ENCODE measurements around the gene TMUB2. TPM values are rescaled to one million over a fixed set of nuclear protein-coding genes. Genes with fewer than 3 reads are reported as not detected.

The TMUB2 gene
- total RNA-seq, 1 donor from 2014 or later: 24.0 TPM

GRCh38 chr17:44217738-44218343 lies 31.1 kb downstream of the TMUB2 start:
- peaks cover 35 to 41% (median 40%) of the 10 kb centered on the region in 3 donors for H3K36me3 ChIP-seq (ENCODE audit: control insufficient read depth in 3 of 3, insufficient read depth in 3 of 3, low read length in 3 of 3)
- H3K9ac ChIP-seq (ENCODE audit: low read depth in 1 of 3, low read length in 3 of 3): peak overlapping the region; percentile 45 to 81 (median 70)
- H3K27ac ChIP-seq (ENCODE audit: low read depth, low read length): peak overlapping the region; percentile 83
- H3K9me3 ChIP-seq (ENCODE audit: control insufficient read depth in 3 of 3, low read length in 3 of 3): peaks cover 0 to 4% (median 0%) of the 10 kb centered on the region in 3 donors
- H3K27me3 ChIP-seq (ENCODE audit: control insufficient read depth in 3 of 3, insufficient read depth in 3 of 3, low read length in 3 of 3): no peaks in the 10 kb centered on the region
- H3K4me1 ChIP-seq (ENCODE audit: control insufficient read depth in 3 of 3, insufficient read depth in 3 of 3, low read length in 3 of 3): peaks cover 49 to 65% (median 51%) of the 10 kb centered on the region in 3 donors
- peak overlapping the region; percentile 65 to 76 (median 76) for H3K4me3 ChIP-seq (ENCODE audit: low read length in 3 of 3)

GRCh38 chr17:44218344-44219107 lies 31.8 kb downstream of the TMUB2 start:
- Histone ChIP-seq H3K36me3 (ENCODE audit: control insufficient read depth in 3 of 3, insufficient read depth in 3 of 3, low read length in 3 of 3) (peaks cover 35 to 39% (median 37%) of the 10 kb centered on the region in 3 donors), H3K27ac (ENCODE audit: low read depth, low read length) (peak overlapping the region; percentile 83), H3K27me3 (ENCODE audit: control insufficient read depth in 3 of 3, insufficient read depth in 3 of 3, low read length in 3 of 3) (no peaks in the 10 kb centered on the region), H3K4me3 (ENCODE audit: low read length in 3 of 3) (peak overlapping the region; percentile 76 to 79 (median 76)), H3K9ac (ENCODE audit: low read depth in 1 of 3, low read length in 3 of 3) (peak overlapping the region; percentile 45 to 93 (median 70)), H3K9me3 (ENCODE audit: control insufficient read depth in 3 of 3, low read length in 3 of 3) (peaks cover 0 to 4% (median 0%) of the 10 kb centered on the region in 3 donors), H3K4me1 (ENCODE audit: control insufficient read depth in 3 of 3, insufficient read depth in 3 of 3, low read length in 3 of 3) (peaks cover 49 to 65% (median 51%) of the 10 kb centered on the region in 3 donors)

GRCh38 chr17:44219108-44219615 lies 32.4 kb downstream of the TMUB2 start:
- peaks cover 49 to 63% (median 51%) of the 10 kb centered on the region in 3 donors for H3K4me1 ChIP-seq (ENCODE audit: control insufficient read depth in 3 of 3, insufficient read depth in 3 of 3, low read length in 3 of 3)
- H3K27me3 ChIP-seq (ENCODE audit: control insufficient read depth in 3 of 3, insufficient read depth in 3 of 3, low read length in 3 of 3): no peaks in the 10 kb centered on the region
- peak overlapping the region; percentile 68 to 93 (median 78) for H3K9ac ChIP-seq (ENCODE audit: low read depth in 1 of 3, low read length in 3 of 3)
- peak overlapping the region; percentile 48 to 79 (median 76) for H3K4me3 ChIP-seq (ENCODE audit: low read length in 3 of 3)
- H3K9me3 ChIP-seq (ENCODE audit: control insufficient read depth in 3 of 3, low read length in 3 of 3): peaks cover 0 to 3% (median 0%) of the 10 kb centered on the region in 3 donors
- H3K27ac ChIP-seq (ENCODE audit: low read depth, low read length): peak overlapping the region; percentile 83
- peaks cover 30 to 33% (median 30%) of the 10 kb centered on the region in 3 donors for H3K36me3 ChIP-seq (ENCODE audit: control insufficient read depth in 3 of 3, insufficient read depth in 3 of 3, low read length in 3 of 3)

- H3K9ac ChIP-seq (ENCODE audit: low read depth in 1 of 3, low read length in 3 of 3): peak within 1 kb of the TSS; percentile 87 to 96 (median 90)
- H3K4me1 ChIP-seq (ENCODE audit: control insufficient read depth in 3 of 3, insufficient read depth in 3 of 3, low read length in 3 of 3): peaks cover 46 to 57% (median 47%) of the 10 kb centered on the region in 3 donors
- peaks cover 24 to 27% (median 25%) of the 10 kb centered on the region in 3 donors for H3K36me3 ChIP-seq (ENCODE audit: control insufficient read depth in 3 of 3, insufficient read depth in 3 of 3, low read length in 3 of 3)
- H3K9me3 ChIP-seq (ENCODE audit: control insufficient read depth in 3 of 3, low read length in 3 of 3): no peaks in the 10 kb centered on the region
- peak within 1 kb of the TSS; percentile 87 for H3K27ac ChIP-seq (ENCODE audit: low read depth, low read length)
- H3K4me3 ChIP-seq (ENCODE audit: low read length in 3 of 3): peak within 1 kb of the TSS; percentile 78 to 91 (median 89)
- no peaks in the 10 kb centered on the region for H3K27me3 ChIP-seq (ENCODE audit: control insufficient read depth in 3 of 3, insufficient read depth in 3 of 3, low read length in 3 of 3)
These were observed 32.9 kb downstream of the TMUB2 start, which contains the start of gene UBTF for GRCh38 chr17:44219616-44220212. Gene UBTF (minus strand): TSS chr17:44219675. CDS start chr17:44218229, 1,446 bp downstream.

GRCh38 chr17:44220213-44221083 lies 33.7 kb downstream of the TMUB2 start:
- peaks cover 42 to 50% (median 44%) of the 10 kb centered on the region in 3 donors for H3K4me1 ChIP-seq (ENCODE audit: control insufficient read depth in 3 of 3, insufficient read depth in 3 of 3, low read length in 3 of 3)
- peak overlapping the region; percentile 87 for H3K27ac ChIP-seq (ENCODE audit: low read depth, low read length)
- no peaks in the 10 kb centered on the region for H3K27me3 ChIP-seq (ENCODE audit: control insufficient read depth in 3 of 3, insufficient read depth in 3 of 3, low read length in 3 of 3)
- peak overlapping the region; percentile 81 to 91 (median 89) for H3K4me3 ChIP-seq (ENCODE audit: low read length in 3 of 3)
- H3K9me3 ChIP-seq (ENCODE audit: control insufficient read depth in 3 of 3, low read length in 3 of 3): no peaks in the 10 kb centered on the region
- peaks cover 17 to 20% (median 18%) of the 10 kb centered on the region in 3 donors for H3K36me3 ChIP-seq (ENCODE audit: control insufficient read depth in 3 of 3, insufficient read depth in 3 of 3, low read length in 3 of 3)
- peak overlapping the region; percentile 87 to 96 (median 90) for H3K9ac ChIP-seq (ENCODE audit: low read depth in 1 of 3, low read length in 3 of 3)

- Histone ChIP-seq H3K4me1 (ENCODE audit: control insufficient read depth in 3 of 3, insufficient read depth in 3 of 3, low read length in 3 of 3) (peaks cover 40 to 42% (median 41%) of the 10 kb centered on the region in 3 donors), H3K27me3 (ENCODE audit: control insufficient read depth in 3 of 3, insufficient read depth in 3 of 3, low read length in 3 of 3) (no peaks in the 10 kb centered on the region), H3K27ac (ENCODE audit: low read depth, low read length) (peak overlapping the region; percentile 87), H3K9me3 (ENCODE audit: control insufficient read depth in 3 of 3, low read length in 3 of 3) (no peaks in the 10 kb centered on the region), H3K36me3 (ENCODE audit: control insufficient read depth in 3 of 3, insufficient read depth in 3 of 3, low read length in 3 of 3) (peaks cover 9 to 12% (median 9%) of the 10 kb centered on the region in 3 donors), H3K4me3 (ENCODE audit: low read length in 3 of 3) (peak overlapping the region; percentile 81 to 91 (median 89)), H3K9ac (ENCODE audit: low read depth in 1 of 3, low read length in 3 of 3) (peak overlapping the region; percentile 85 to 96 (median 87))
These were observed 34.5 kb downstream of the TMUB2 start for GRCh38 chr17:44221084-44221861.

GRCh38 chr17:44221862-44222111 lies 35.0 kb downstream of the TMUB2 start:
- peaks cover 35 to 37% (median 36%) of the 10 kb centered on the region in 3 donors for H3K4me1 ChIP-seq (ENCODE audit: control insufficient read depth in 3 of 3, insufficient read depth in 3 of 3, low read length in 3 of 3)

GRCh38 chr17:44222112-44222869 lies 35.5 kb downstream of the TMUB2 start:
- Histone ChIP-seq H3K9me3 (ENCODE audit: control insufficient read depth in 3 of 3, low read length in 3 of 3) (no peaks in the 10 kb centered on the region), H3K4me3 (ENCODE audit: low read length in 3 of 3) (peak overlapping the region; percentile 81 to 91 (median 89)), H3K4me1 (ENCODE audit: control insufficient read depth in 3 of 3, insufficient read depth in 3 of 3, low read length in 3 of 3) (peaks cover 30 to 32% (median 31%) of the 10 kb centered on the region in 3 donors), H3K9ac (ENCODE audit: low read depth in 1 of 3, low read length in 3 of 3) (peak overlapping the region; percentile 85 to 96 (median 87)), H3K27me3 (ENCODE audit: control insufficient read depth in 3 of 3, insufficient read depth in 3 of 3, low read length in 3 of 3) (no peaks in the 10 kb centered on the region), H3K36me3 (ENCODE audit: control insufficient read depth in 3 of 3, insufficient read depth in 3 of 3, low read length in 3 of 3) (peaks cover 0 to 4% (median 2%) of the 10 kb centered on the region in 3 donors), H3K27ac (ENCODE audit: low read depth, low read length) (peak overlapping the region; percentile 87)

More at GRCh38 chr17:44221862-44222111, 35.0 kb downstream of the TMUB2 start:
- H3K27me3 ChIP-seq (ENCODE audit: control insufficient read depth in 3 of 3, insufficient read depth in 3 of 3, low read length in 3 of 3): no peaks in the 10 kb centered on the region
- no peaks in the 10 kb centered on the region for H3K9me3 ChIP-seq (ENCODE audit: control insufficient read depth in 3 of 3, low read length in 3 of 3)
- H3K27ac ChIP-seq (ENCODE audit: low read depth, low read length): peak overlapping the region; percentile 87
- H3K36me3 ChIP-seq (ENCODE audit: control insufficient read depth in 3 of 3, insufficient read depth in 3 of 3, low read length in 3 of 3): peaks cover 4 to 7% (median 4%) of the 10 kb centered on the region in 3 donors
- peak overlapping the region; percentile 81 to 91 (median 89) for H3K4me3 ChIP-seq (ENCODE audit: low read length in 3 of 3)
- H3K9ac ChIP-seq (ENCODE audit: low read depth in 1 of 3, low read length in 3 of 3): peak overlapping the region; percentile 85 to 96 (median 87)
